Measurements from ENCODE around the gene TSC1.

DNA sequence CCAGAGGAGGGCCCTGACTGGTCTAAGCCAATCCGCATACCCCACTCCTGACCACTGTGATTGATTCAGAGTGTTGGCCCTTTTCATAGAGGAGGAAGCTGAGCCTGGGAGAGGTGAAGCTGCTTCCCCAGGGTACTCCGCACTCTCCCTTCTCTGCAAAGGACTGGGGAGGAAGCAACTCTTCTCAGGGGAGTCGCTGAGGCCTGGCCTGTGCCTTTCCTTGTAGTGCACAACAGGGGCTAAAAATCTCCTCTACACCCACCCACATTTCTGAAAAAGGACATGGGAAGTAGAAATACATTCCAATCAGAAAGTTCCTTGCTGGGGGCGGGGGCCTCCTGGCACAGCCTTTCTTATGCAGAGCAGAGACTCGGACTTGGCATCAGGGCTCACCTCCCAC, 88.5 kb downstream of the TSC1 start:
- TF ChIP-seq, protein P1, sequence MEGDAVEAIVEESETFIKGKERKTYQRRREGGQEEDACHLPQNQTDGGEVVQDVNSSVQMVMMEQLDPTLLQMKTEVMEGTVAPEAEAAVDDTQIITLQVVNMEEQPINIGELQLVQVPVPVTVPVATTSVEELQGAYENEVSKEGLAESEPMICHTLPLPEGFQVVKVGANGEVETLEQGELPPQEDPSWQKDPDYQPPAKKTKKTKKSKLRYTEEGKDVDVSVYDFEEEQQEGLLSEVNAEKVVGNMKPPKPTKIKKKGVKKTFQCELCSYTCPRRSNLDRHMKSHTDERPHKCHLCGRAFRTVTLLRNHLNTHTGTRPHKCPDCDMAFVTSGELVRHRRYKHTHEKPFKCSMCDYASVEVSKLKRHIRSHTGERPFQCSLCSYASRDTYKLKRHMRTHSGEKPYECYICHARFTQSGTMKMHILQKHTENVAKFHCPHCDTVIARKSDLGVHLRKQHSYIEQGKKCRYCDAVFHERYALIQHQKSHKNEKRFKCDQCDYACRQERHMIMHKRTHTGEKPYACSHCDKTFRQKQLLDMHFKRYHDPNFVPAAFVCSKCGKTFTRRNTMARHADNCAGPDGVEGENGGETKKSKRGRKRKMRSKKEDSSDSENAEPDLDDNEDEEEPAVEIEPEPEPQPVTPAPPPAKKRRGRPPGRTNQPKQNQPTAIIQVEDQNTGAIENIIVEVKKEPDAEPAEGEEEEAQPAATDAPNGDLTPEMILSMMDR (IDR thresholded peaks at IDR 0.05) = no peak
- TF ChIP-seq POLR2A (IDR thresholded peaks at IDR 0.05) = no peak

All from Peyer's patch (tissue), 4 donors.